ENCODE results near the gene YY1. TPM values are rescaled to one million over a fixed set of nuclear protein-coding genes. Genes with fewer than 3 reads are reported as not detected.

Gene YY1
- total and polyA plus RNA-seq, 2 of the 8 experiments (the other 6 are each of a cell fraction or from before 2014, with no cell fraction given), result 26.4 to 106 TPM

- Histone ChIP-seq H3K23me2 (ENCODE audit: low read depth, low read length) (no peaks in the 10 kb centered on the region), H2AK5ac (ENCODE audit: low read depth, low read length) (no peak overlapping the region), H2BK120ac (replicated peaks; ENCODE audit: low read depth, low read length) (no peak overlapping the region), H3K4me2 (ENCODE audit: insufficient read depth in 1 of 2, low read depth in 2 of 2, low read length in 2 of 2) (no peak overlapping the region; a peak in 1 of 4 replicates), H4K8ac (ENCODE audit: extremely low read depth, insufficient read depth, low read length) (no peak overlapping the region), H4K5ac (ENCODE audit: insufficient read length, low read depth, low read length) (no peak overlapping the region), H2BK5ac (ENCODE audit: low read depth, low read length) (no peak overlapping the region), H3K9ac (replicated peaks in 1 of 4; ENCODE audit: extremely low read depth in 1 of 4, low read depth in 3 of 4, low read length in 3 of 4) (no peak overlapping the region), H2BK12ac (ENCODE audit: low read depth, low read length) (no peak overlapping the region), H4K91ac (replicated peaks; ENCODE audit: insufficient read length, low read length) (no peak overlapping the region), H3K14ac (ENCODE audit: insufficient read length) (no peak overlapping the region), H3K4me1 (replicated peaks in 1 of 4; ENCODE audit: control insufficient read depth in 3 of 4, insufficient read depth in 4 of 4, low read length in 3 of 4) (peaks cover 0 to 14% (median 4%) of the 10 kb centered on the region in 4 experiments; a peak in 6 of 7 replicates), H3K27me3 (replicated peaks in 1 of 4; ENCODE audit: control insufficient read depth in 3 of 4, extremely low read depth in 1 of 4, insufficient read depth in 3 of 4, low read length in 3 of 4) (no peaks in the 10 kb centered on the region), H3K4ac (replicated peaks; ENCODE audit: insufficient read length, low read depth, low read length) (no peak overlapping the region), H2BK20ac (ENCODE audit: low read length) (no peak overlapping the region), H2BK15ac (ENCODE audit: low read length) (no peak overlapping the region), H3K18ac (ENCODE audit: extremely low read depth, low read length) (no peak overlapping the region), H3K56ac (replicated peaks; ENCODE audit: insufficient read length, low read depth, low read length) (no peak overlapping the region), H4K20me1 (replicated peaks in 1 of 2; ENCODE audit: control insufficient read depth in 1 of 2, insufficient read depth in 2 of 2, low read length in 2 of 2) (peaks cover 10 to 19% of the 10 kb centered on the region in 2 experiments), H3K4me3 (ENCODE audit: extremely low read depth in 1 of 4, insufficient read depth in 2 of 4, low read depth in 3 of 4, low read length in 4 of 4) (no peak overlapping the region), H3K36me3 (ENCODE audit: control insufficient read depth in 2 of 4, insufficient read depth in 4 of 4, low read length in 3 of 4) (peaks cover 7 to 33% (median 11%) of the 10 kb centered on the region in 4 experiments; a peak in 7 of 8 replicates), H3K79me2 (ENCODE audit: control insufficient read depth in 1 of 2, insufficient read depth in 2 of 2, low read length in 2 of 2) (peaks cover 6 to 88% of the 10 kb centered on the region in 2 experiments), H3K79me1 (ENCODE audit: low read depth, low read length) (peaks cover 12% of the 10 kb centered on the region), H3K9me3 (ENCODE audit: insufficient read depth in 2 of 2, low read depth in 1 of 2, low read length in 1 of 2) (no peaks in the 10 kb centered on the region), H2AFZ (ENCODE audit: low read length) (no peak overlapping the region), H3K23ac (ENCODE audit: insufficient read length) (no peak overlapping the region), H3K27ac (ENCODE audit: low read depth, low read length) (no peak overlapping the region)
- DNase-seq (ENCODE audit: low read depth in 1 of 2, low spot score in 2 of 2), result no peak
- 93% methylated on average over 4 of the region's 4 CpGs; no CpG with 5 or more reads in 1 of the 2 experiments for WGBS, 2 experiments (ENCODE audit: extremely low coverage in 1 of 2, insufficient coverage in 1 of 2, insufficient read length in 1 of 2, insufficient replicate concordance in 2 of 2, low coverage in 1 of 2, low lambda C conversion rate in 2 of 2, missing lambda C conversion rate in 1 of 2)
- no peak for FAIRE-seq
- ChIA-PET POLR2A (ENCODE audit: partially characterized antibody) (interaction anchor here (5.4 kb wide), 1 partner anchor 11 kb away, joined by 32 read pairs; no protein-coding TSS in a partner anchor), CTCF (ENCODE audit: partially characterized antibody) (interaction anchor here (0.9 to 5.0 kb wide), 4 partner anchors 9 to 372 kb away, joined by 3 to 23 read pairs (median 4); no protein-coding TSS in a partner anchor)
- TF ChIP-seq JUN (IDR thresholded peaks at IDR 0.05; ENCODE audit: low read depth, low read length) (no peak), RBBP5 (IDR thresholded peaks at IDR 0.05; ENCODE audit: borderline replicate concordance, low read depth, low read length) (no peak), EGR1 (IDR thresholded peaks at IDR 0.05; ENCODE audit: borderline replicate concordance, low read depth, low read length) (no peak), BACH1 (IDR thresholded peaks at IDR 0.05; ENCODE audit: low read length) (no peak), ATF2 (IDR thresholded peaks at IDR 0.05; ENCODE audit: low read length) (no peak), SP4 (IDR thresholded peaks at IDR 0.05; ENCODE audit: low read length) (no peak), HDAC6 (IDR thresholded peaks at IDR 0.05; ENCODE audit: low read depth, low read length) (no peak), POLR2AphosphoS5 (IDR thresholded peaks at IDR 0.05; ENCODE audit: low read depth, low read length) (no peak), BRCA1 (IDR thresholded peaks at IDR 0.05; ENCODE audit: low read depth, low read length) (no peak), CBX5 (IDR thresholded peaks at IDR 0.05; ENCODE audit: low read depth, low read length) (no peak), SRF (IDR thresholded peaks at IDR 0.05; ENCODE audit: low read depth, low read length) (no peak), CTBP2 (IDR thresholded peaks at IDR 0.05; ENCODE audit: borderline replicate concordance, insufficient read depth, insufficient read length, low read length) (no peak), TAF7 (optimal IDR thresholded peaks at IDR 0.05; ENCODE audit: borderline replicate concordance, low read depth, low read length) (no peak)
Observed at GRCh38 chr14:100274250-100274649, 35.3 kb downstream of the YY1 start.
